GM03348 (cell line): Measurements from ENCODE around the gene RPS6KA1.
"Not testable (repeated sequence)": the region's sequence is repeated elsewhere in the genome, so short reads cannot be mapped to it uniquely, and the experiment has no call there.

Experiments
- DNase-seq: peaks from one replicate; pipeline ENCODE4 v3.0.0; 2012; ENCODE audit warnings: low spot score

Gene RPS6KA1

DNA sequence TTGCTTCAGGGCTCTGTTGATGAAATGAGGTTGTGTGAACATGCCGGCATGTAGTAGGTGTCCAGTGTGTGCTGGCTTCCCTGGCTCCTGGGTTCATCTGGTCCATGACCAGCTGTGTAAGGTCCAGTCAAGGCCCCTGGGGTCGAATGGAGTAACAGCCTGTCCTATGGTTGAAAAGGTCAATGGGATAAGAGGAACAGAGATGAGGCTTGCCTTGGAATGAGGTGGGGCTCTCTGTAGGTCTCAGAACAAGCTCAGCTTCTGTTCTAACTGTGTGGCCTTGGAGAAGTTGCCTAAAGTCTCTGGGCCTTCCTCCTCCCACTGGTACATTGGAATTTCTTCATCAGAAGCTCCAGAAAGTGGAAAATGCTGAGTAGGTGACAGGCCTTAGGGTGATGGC is 26.6 kb downstream of the RPS6KA1 start:
- no peak for DNase-seq

DNA sequence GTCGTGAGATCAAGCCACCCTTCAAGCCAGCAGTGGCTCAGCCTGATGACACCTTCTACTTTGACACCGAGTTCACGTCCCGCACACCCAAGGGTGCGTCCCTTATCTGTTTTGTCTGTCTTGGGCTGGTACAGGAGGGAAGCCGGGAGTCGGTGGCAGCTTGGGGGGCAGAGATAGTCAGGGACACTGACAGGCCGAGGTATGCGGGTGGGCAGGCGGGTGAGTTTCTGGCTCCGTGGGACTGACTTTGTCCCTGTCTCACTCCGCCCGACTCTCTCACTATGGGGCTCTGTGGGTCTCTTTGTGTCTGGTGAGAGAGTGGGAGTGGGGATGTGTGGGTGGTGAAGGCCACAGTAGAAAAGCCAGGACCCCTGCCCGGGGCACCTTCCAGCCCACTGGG is 27.4 kb downstream of the RPS6KA1 start:
- DNase-seq: no peak

DNA sequence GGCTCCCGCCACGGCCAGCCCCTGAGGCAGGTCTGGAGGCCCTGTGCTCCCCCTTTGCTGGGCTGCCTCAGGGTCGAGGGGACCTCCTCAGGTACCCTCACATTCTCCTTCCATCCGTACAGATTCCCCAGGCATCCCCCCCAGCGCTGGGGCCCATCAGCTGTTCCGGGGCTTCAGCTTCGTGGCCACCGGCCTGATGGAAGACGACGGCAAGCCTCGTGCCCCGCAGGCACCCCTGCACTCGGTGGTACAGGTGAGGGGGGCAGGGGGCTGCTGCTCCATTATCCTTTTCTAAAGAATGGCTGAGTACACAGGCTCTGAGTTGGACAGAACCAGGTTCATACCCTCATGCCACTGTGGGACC is 29.1 kb downstream of the RPS6KA1 start:
- no peak for DNase-seq

DNA sequence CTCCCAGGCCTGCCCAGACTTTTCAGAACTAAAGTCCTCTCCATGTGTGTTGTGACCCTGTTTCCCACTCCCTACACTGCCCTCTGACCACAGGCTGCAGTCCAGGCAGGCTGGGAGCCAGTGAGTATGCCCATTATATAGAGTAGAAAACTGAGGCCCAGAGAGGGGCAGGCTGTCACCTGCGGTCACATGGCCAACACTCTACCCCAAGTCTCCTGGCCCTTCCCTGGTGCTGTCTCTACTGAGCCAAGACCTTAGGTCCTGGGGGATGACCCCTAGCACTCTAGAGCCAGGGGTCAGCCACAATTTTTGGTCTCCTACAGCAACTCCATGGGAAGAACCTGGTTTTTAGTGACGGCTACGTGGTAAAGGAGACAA is 30.8 kb downstream of the RPS6KA1 start:
- no peak for DNase-seq

DNA sequence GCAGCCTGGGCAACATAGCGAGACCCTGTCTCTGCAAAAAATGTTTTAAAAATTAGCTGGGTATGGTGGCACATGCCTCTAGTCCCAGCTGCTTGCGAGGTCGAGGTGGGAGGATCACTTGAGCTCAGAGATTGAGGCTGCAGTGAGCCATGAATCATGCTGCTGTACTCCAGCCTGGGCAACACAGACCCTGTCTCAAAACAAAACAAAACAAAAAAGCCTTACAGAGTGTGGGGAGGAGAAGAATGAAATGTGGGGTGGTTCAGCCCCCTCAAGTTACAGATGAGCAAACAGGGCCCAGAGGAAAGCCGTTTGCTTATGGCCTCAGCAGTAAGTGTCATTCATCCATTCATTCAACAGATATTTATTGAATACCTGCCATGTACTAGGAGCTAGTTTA is 40.7 kb downstream of the RPS6KA1 start:
- DNase-seq: no peak

DNA sequence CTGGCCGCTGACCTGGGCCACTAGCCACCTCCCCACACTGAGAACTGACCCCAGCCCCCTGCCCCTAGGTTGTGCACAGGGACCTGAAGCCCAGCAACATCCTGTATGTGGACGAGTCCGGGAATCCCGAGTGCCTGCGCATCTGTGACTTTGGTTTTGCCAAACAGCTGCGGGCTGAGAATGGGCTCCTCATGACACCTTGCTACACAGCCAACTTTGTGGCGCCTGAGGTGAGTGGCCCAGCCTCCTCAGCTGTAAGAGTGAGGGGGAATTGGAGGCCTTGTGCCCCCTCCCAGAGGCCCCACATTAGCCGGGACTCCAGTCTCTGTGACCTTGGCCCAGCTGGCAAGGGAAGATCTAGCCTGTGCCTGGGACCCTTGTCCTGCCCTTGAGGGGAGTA is 41.8 kb downstream of the RPS6KA1 start:
- DNase-seq: no peak

DNA sequence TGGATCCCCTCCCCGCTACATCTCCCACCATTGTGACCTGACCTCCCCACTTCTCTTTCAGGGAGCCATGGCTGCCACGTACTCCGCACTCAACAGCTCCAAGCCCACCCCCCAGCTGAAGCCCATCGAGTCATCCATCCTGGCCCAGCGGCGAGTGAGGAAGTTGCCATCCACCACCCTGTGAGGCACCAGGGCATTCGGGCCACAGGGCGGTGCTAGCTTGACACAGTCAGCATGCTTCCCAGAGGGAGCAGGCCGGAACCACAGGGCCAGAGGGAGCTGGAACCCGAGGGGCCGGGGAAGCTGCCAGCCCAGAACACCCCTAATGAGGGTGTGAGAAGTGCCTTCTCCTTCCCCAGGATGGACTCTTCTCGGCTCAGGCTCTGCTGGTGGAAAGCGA is 44.5 kb downstream of the RPS6KA1 start:
- DNase-seq: no peak

DNA sequence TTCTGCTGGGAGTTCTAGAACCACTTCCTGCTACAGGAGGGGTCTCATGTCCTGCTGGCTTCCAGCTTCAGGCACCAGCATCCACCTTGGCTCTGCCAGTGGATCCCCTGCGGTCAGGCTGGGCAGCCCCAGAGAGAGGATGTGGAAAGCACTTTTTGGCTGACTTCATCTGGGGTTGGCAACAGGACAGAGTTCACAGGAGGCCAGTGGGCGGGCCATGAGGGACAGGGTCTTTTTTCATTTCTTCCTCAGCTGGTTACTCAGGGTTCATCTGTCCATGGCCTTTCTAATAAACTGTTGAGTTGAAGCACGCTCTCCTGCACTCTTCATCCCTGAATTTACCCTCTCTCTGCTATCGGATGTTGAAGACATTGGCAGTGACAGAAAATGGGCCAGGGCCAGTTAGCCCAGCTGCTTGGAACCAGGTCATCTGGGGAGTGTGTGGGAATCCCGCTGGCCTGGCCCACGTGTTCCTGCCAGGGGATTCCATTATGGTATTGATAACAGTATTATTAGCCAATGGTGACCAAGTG is 45.2 kb downstream of the RPS6KA1 start:
- DNase-seq: peak; percentile 51

GRCh38 chr1:26575348-26575747 is 45.8 kb downstream of the RPS6KA1 start:
- DNase-seq: no peak

GRCh38 chr1:26578167-26578566 is 48.6 kb downstream of the RPS6KA1 start:
- no peak for DNase-seq

DNA sequence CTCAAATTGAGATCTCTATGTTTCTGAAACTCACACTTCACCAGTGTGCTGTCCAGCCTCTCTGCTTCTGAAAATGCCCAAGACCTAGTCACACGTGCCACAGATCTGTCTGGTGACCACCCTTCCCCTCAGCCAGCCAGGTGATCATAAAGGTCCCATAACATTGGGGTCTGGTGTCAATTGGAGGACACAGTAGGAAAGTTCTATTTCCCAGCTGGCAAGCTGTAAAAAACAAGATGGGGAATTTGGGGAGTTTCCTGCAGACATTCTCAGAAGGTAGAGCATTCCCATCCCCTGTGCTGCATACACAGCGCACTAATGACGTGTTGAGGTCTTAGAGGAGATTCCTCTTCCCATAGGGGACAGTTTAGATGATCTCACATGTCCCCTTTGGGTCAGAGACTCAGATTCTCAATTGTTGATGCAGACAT is 50.1 kb downstream of the RPS6KA1 start:
- DNase-seq: no peak

DNA sequence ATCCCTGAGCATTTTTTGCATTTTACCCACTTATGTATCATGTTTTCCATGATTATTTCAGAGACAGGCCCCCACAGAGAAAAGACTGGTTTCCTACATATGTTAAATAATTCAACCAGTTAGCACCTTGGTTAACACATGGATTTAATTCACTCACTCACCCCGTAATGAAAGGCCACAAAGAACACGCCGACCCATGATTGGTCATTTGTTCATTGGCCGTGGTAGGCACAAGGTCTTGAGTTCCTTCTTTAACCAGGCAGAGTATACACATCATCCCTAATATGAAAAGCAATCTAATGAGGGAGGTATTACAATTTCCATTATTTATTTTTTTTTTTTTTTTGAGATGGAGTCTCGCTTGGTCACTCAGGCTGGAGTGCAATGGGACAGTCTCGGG is 50.6 kb downstream of the RPS6KA1 start:
- no peak for DNase-seq

DNA sequence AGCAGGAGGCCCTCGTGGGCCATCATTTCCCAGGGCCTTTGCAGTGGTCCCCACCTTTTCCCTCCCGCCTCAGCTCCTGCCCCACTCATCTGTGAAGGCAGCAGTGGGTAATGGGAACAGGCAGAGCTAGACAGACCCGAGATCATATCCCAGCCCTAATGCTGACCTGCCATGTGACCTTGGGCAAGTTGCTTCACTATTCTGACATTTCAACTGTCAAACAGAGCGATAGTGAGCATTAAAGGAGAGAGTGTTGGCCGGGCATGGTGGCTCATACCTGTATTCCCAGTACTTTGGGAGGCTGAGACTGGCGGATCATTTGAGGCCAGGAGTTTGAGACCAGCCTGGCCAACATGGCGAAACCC is 51.7 kb downstream of the RPS6KA1 start:
- no peak for DNase-seq

DNA sequence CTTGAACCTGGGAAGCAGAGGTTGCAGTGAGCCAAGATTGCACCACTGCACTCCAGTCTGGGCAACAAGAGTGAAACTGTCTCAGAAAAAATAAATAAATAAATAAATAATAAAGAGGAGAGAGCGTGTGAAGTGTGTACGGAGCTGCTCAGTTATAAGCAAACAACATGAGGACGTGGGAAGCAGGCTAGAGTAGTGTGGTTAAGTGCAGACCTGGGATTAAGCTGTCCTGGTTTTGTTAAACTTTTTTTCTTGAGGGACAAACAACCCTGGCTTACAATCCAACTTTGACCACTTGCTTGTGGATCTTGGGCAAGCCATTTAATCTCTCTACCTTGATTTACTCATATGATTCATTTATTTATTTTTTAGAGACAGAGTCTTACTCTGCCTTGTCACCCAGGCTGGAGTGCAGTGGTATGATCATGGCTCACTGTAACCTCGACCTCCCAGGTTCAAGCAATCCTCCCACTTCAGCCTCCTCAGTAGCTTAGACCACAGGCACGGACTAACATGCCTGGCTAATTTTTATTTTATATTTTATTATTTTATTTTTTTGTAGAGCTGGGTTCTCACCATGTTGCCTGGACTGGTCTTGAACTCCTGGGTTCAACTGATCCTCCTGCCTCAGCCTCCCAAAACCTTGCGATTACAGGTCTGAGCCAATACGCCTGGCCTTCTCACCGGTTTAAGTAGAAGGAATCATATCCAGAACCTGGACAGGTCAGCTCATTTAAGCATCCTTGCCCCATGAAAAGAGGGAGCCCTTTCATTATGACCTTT is 52.7 kb downstream of the RPS6KA1 start:
- DNase-seq: no peak

- DNase-seq: peak; percentile 74
Measured at GRCh38 chr1:26582836-26583460, 53.4 kb downstream of the RPS6KA1 start.

GRCh38 chr1:26583646-26584485 is 54.3 kb downstream of the RPS6KA1 start:
- no peak for DNase-seq

DNA sequence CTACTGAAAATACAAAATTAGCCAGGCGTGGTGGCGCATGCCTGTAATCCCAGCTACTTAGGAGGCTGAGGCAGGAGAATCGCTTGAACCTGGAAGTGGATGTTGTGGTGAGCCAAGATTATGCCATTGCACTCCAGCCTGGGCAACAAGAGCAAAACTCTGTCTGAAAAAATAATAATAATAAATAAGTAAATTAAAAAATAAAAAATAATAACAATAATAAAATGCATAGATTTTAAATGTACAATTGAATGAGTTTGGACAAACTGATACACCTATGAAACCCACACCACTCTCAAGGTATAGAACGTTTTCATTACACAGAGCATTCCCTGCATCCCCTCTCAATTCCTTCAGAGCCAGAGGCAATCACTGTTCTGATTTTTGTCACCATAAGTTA is 55.0 kb downstream of the RPS6KA1 start:
- not testable (repeated sequence) for DNase-seq

DNA sequence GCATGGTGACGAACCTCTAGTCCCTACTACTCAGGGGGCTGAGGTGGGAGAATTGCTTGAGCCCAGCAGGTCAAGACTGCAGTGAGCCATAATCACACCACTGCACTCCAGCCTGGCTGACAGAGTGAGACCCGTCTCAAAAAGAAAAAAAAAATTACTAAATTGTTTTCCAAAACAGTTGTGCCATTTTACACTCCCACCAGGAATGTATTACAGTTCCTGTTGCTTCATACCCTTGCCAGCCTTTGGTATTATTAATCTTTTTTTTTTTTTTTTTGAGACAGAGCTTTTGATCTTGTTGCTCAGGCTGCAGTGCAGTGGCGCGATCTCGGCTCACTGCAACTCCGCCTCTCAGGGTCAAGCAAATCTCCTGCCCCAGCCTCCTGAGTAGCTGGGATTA is 55.9 kb downstream of the RPS6KA1 start:
- no peak for DNase-seq

GRCh38 chr1:26593385-26593784 is 63.8 kb downstream of the RPS6KA1 start:
- DNase-seq: no peak

DNA sequence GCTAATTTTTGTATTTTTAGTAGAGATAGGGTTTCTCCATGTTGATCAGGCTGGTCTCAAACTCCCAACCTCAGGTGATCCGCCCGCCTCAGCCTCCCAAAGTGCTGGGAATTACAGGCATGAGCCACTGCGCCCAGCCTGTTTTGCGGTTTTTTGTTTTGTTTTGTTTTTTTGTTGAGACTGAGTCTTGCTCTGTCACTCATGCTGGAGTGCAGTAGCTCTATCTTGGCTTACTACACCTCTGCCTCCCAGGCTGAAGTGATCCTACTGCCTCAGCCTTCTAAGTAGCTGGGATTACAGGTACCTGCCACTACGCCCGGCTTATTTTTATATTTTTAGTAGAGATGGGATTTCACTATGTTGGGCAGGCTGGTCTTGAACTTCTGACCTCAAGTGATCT is 65.0 kb downstream of the RPS6KA1 start:
- DNase-seq: not testable (repeated sequence)

- peak; percentile 71 for DNase-seq
Measured at GRCh38 chr1:26597629-26598039, 68.1 kb downstream of the RPS6KA1 start.

DNA sequence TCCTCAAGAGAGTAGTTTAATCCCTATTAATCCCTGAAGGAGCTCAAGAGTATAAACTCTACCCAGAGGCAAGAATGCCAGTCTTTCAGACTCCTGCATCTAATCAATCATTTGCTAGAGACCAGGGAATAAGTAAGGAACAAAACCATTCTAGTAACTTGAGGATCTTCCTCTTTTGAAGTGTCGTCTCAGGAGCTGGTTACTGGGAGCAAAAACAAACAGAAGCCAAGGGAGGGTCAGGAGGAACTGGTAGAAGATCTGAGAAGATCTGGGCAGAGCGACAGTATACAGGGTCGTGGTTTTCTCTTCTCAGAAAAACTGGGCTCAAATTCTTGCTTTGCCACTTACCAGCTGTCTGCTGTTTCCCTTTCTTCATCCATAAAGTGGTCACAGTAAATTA is 69.3 kb downstream of the RPS6KA1 start:
- DNase-seq: no peak
